H1 (cell line): ENCODE results near the gene ADD1. TPM values are rescaled to one million over a fixed set of nuclear protein-coding genes. Genes with fewer than 3 reads are reported as not detected.

Experiments used
- CTCF ChIA-PET: fragments of 300-600 bp; sonication (Branson Sonifier 250); formaldehyde crosslinking; loops from one replicate; lab custom pipeline; 2021; ENCODE audit not compliant: partially characterized antibody; lab: Charles Lee
- POLR2A ChIA-PET: fragments of 300-600 bp; sonication (Branson Sonifier 250); formaldehyde crosslinking; loops from one replicate; lab custom pipeline; 2021; ENCODE audit warnings: inconsistent platforms; ENCODE audit not compliant: partially characterized antibody; lab: Charles Lee
- DNase-seq, 2 experiments: peaks; one replicate each; pipeline versions ENCODE4 v3.0.0 to v3.0.0-alpha.2; 2010 to 2022; ENCODE audit warnings: low spot score in 2 of 2, low read depth in 1 of 2, mixed read lengths in 1 of 2
- FAIRE-seq: peaks from 2 replicates; lab custom pipeline; 2011; peaks lifted over from hg19 to GRCh38; lab: Jason Lieb, UNC
- H2AFZ ChIP-seq: 2 replicates; pipeline ENCODE4 v1.8.1; 2012; ENCODE audit warnings: low read length, inconsistent platforms
- H2AK5ac ChIP-seq: 2 replicates; pipeline ENCODE4 v1.6.1; 2013; ENCODE audit warnings: low read depth, low read length
- H2BK120ac ChIP-seq: replicated peaks from 2 replicates; pipeline ENCODE3; 2013; ENCODE audit warnings: low read depth, low read length, inconsistent platforms
- H2BK12ac ChIP-seq: 2 replicates; pipeline ENCODE4 v1.6.1; 2013; ENCODE audit warnings: low read depth, low read length
- H2BK15ac ChIP-seq: 2 replicates; pipeline ENCODE4 v1.6.1; 2013; ENCODE audit warnings: low read length
- H2BK20ac ChIP-seq: 2 replicates; pipeline ENCODE4 v1.6.1; 2013; ENCODE audit warnings: low read length
- H2BK5ac ChIP-seq: 2 replicates; pipeline ENCODE4 v1.6.1; 2013; ENCODE audit warnings: low read depth, low read length
- H3K14ac ChIP-seq: 2 replicates; pipeline ENCODE4 v1.6.1; 2013; ENCODE audit warnings: inconsistent platforms; ENCODE audit not compliant: insufficient read length
- H3K18ac ChIP-seq: 2 replicates; pipeline ENCODE4 v1.6.1; 2013; ENCODE audit warnings: low read length; ENCODE audit errors: extremely low read depth
- H3K23ac ChIP-seq: 2 replicates; pipeline ENCODE4 v1.6.1; 2013; ENCODE audit warnings: inconsistent platforms; ENCODE audit not compliant: insufficient read length
- H3K23me2 ChIP-seq: 2 replicates; pipeline ENCODE4 v1.6.1; 2013; ENCODE audit warnings: low read depth, low read length
- H3K27ac ChIP-seq: 2 replicates; pipeline ENCODE4 v1.6.1; 2011; ENCODE audit warnings: low read depth, low read length, inconsistent platforms
- H3K27me3 ChIP-seq, 4 experiments: replicated peaks in 1 of 4; 1 replicate in 1 of 4; 2 replicates in 3 of 4; pipeline versions ENCODE4 v1.6.1 to v1.8.1; 2011 to 2013; ENCODE audit warnings: low read length in 3 of 4, mild to moderate bottlenecking in 3 of 4, inconsistent platforms in 2 of 4, mixed read lengths in 2 of 4, moderate library complexity in 1 of 4; ENCODE audit not compliant: control insufficient read depth in 3 of 4, insufficient read depth in 3 of 4; ENCODE audit errors: extremely low read depth in 1 of 4
- H3K36me3 ChIP-seq, 4 experiments: 2 replicates each; pipeline versions ENCODE4 v1.6.1 to v1.8.1; 2011 to 2013; ENCODE audit warnings: mild to moderate bottlenecking in 4 of 4, low read length in 3 of 4, moderate library complexity in 2 of 4, control low read depth in 1 of 4, inconsistent platforms in 1 of 4; ENCODE audit not compliant: insufficient read depth in 4 of 4, control insufficient read depth in 2 of 4
- H3K4ac ChIP-seq: replicated peaks from 2 replicates; pipeline ENCODE3; 2013; ENCODE audit warnings: low read length, low read depth, mixed read lengths, inconsistent platforms; ENCODE audit not compliant: insufficient read length
- H3K4me1 ChIP-seq, 4 experiments: replicated peaks in 1 of 4; 1 replicate in 1 of 4; 2 replicates in 3 of 4; pipeline versions ENCODE4 v1.6.1 to v1.8.1; 2011 to 2013; ENCODE audit warnings: low read length in 3 of 4, inconsistent platforms in 2 of 4, mixed read lengths in 1 of 4; ENCODE audit not compliant: insufficient read depth in 4 of 4, control insufficient read depth in 3 of 4
- H3K4me2 ChIP-seq, 2 experiments: 2 replicates each; pipeline versions ENCODE4 v1.6.1 to v1.8.1; 2011 to 2013; ENCODE audit warnings: low read depth in 2 of 2, low read length in 2 of 2, control low read depth in 1 of 2, inconsistent platforms in 1 of 2, mild to moderate bottlenecking in 1 of 2; ENCODE audit not compliant: insufficient read depth in 1 of 2
- H3K4me3 ChIP-seq, 4 experiments: fragments of 200-600, 300-600 bp in 1 of 4; sonication (generic), shearing (Covaris generic), sonication (Bioruptor Twin) in 1 of 4; 2 replicates each; pipeline versions ENCODE4 v1.5.1 to v1.8.1; 2011 to 2016; ENCODE audit warnings: low read length in 4 of 4, low read depth in 3 of 4, control low read depth in 2 of 4, inconsistent platforms in 2 of 4, mild to moderate bottlenecking in 2 of 4, mixed read lengths in 1 of 4, moderate library complexity in 1 of 4; ENCODE audit not compliant: insufficient read depth in 2 of 4; ENCODE audit errors: extremely low read depth in 1 of 4
- H3K56ac ChIP-seq: replicated peaks from 2 replicates; pipeline ENCODE3; 2013; ENCODE audit warnings: low read depth, mild to moderate bottlenecking, mixed read lengths, low read length, inconsistent platforms; ENCODE audit not compliant: insufficient read length
- H3K79me1 ChIP-seq: 2 replicates; pipeline ENCODE4 v1.6.1; 2013; ENCODE audit warnings: low read depth, low read length, control low read depth
- H3K79me2 ChIP-seq, 2 experiments: 2 replicates each; pipeline versions ENCODE4 v1.6.1 to v1.8.1; 2012 to 2013; ENCODE audit warnings: low read length in 2 of 2, mild to moderate bottlenecking in 2 of 2, inconsistent platforms in 1 of 2; ENCODE audit not compliant: insufficient read depth in 2 of 2, control insufficient read depth in 1 of 2
- H3K9ac ChIP-seq, 4 experiments: replicated peaks in 1 of 4; 1 replicate in 1 of 4; 2 replicates in 3 of 4; pipeline versions ENCODE4 v1.6.1 to v1.8.1; 2011 to 2013; ENCODE audit warnings: low read depth in 3 of 4, low read length in 3 of 4, control low read depth in 2 of 4, mild to moderate bottlenecking in 2 of 4, moderate library complexity in 2 of 4, inconsistent platforms in 1 of 4; ENCODE audit errors: extremely low read depth in 1 of 4
- H3K9me3 ChIP-seq, 2 experiments: 2 replicates each; pipeline versions ENCODE4 v1.6.1 to v1.8.1; 2012 to 2013; ENCODE audit warnings: mild to moderate bottlenecking in 2 of 2, moderate library complexity in 2 of 2, control low read depth in 1 of 2, inconsistent platforms in 1 of 2, low read depth in 1 of 2, low read length in 1 of 2, mixed read lengths in 1 of 2; ENCODE audit not compliant: insufficient read depth in 2 of 2
- H4K20me1 ChIP-seq, 2 experiments: replicated peaks in 1 of 2; 2 replicates each; pipeline versions ENCODE3 to v1.8.1; 2011 to 2013; ENCODE audit warnings: inconsistent platforms in 2 of 2, low read length in 2 of 2, mild to moderate bottlenecking in 1 of 2; ENCODE audit not compliant: insufficient read depth in 2 of 2, control insufficient read depth in 1 of 2
- H4K5ac ChIP-seq: 2 replicates; pipeline ENCODE4 v1.6.1; 2013; ENCODE audit warnings: low read length, low read depth, mixed read lengths, inconsistent platforms; ENCODE audit not compliant: insufficient read length
- H4K8ac ChIP-seq: 2 replicates; pipeline ENCODE4 v1.8.0; 2013; ENCODE audit warnings: mild to moderate bottlenecking, moderate library complexity, low read length, inconsistent platforms; ENCODE audit not compliant: insufficient read depth; ENCODE audit errors: extremely low read depth
- H4K91ac ChIP-seq: replicated peaks from 2 replicates; pipeline ENCODE3; 2013; ENCODE audit warnings: low read length, mixed read lengths, inconsistent platforms; ENCODE audit not compliant: insufficient read length
- CTBP2 ChIP-seq: IDR thresholded peaks from 2 replicates; pipeline ENCODE4 v1.7.0; 2011; ENCODE audit warnings: borderline replicate concordance, mild to moderate bottlenecking, moderate library complexity, mixed read lengths, low read length; ENCODE audit not compliant: insufficient read depth, insufficient read length
- EGR1 ChIP-seq: IDR thresholded peaks from 2 replicates; pipeline ENCODE4 v1.6.1; 2011; ENCODE audit warnings: low read depth, low read length, borderline replicate concordance
- KDM5A ChIP-seq: fragments of 200-600 bp; IDR thresholded peaks from 2 replicates; pipeline ENCODE4 v1.7.1; 2012; ENCODE audit warnings: mild to moderate bottlenecking, low read length, inconsistent platforms, mixed read lengths
- USF2 ChIP-seq: IDR thresholded peaks from 2 replicates; pipeline ENCODE4 v1.6.1; 2011; ENCODE audit warnings: low read length, improper control_type of control experiment
- WGBS, 2 experiments: shearing (Covaris generic) in 1 of 2; methylation state at CpG; one replicate each; pipeline versions ENCODE4 v1.1.6 to v1.1.7; 2013 to 2015; ENCODE audit warnings: low lambda C conversion rate in 2 of 2, mixed read lengths in 2 of 2, inconsistent platforms in 1 of 2, low coverage in 1 of 2, missing lambda C conversion rate in 1 of 2; ENCODE audit not compliant: insufficient replicate concordance in 2 of 2, insufficient coverage in 1 of 2, insufficient read length in 1 of 2; ENCODE audit errors: extremely low coverage in 1 of 2, missing lambda C conversion rate in 1 of 2; 5-methylcytosine and 5-hydroxymethylcytosine counted together
- polyA plus RNA-seq, 7 experiments: library from polyadenylated mRNA; depleted of rRNA in 3 of 7; stranded (reverse) in 5 of 7; unstranded in 2 of 7; fragments of >200 nt in 5 of 7; fragments of 200-250 nt in 2 of 7; gene quantifications; 1 replicate in 5 of 7; 2 replicates in 1 of 7; 4 replicates in 1 of 7; pipeline versions ENCODE4 v1.2.1 to v1.2.3, GENCODE V29; 2011 to 2013; ENCODE audit warnings: missing spikeins in 2 of 7, mixed read lengths in 2 of 7
- total RNA-seq: library from RNA; stranded (reverse); fragmentation: NEBNext Ultra II Directional; extraction: Animal tissue kit (Norgen Biotek cat#: 25700); gene quantifications from 2 replicates; pipeline ENCODE4 v1.2.1, GENCODE V29; 2021

The ADD1 gene
- total and polyA plus RNA-seq, 2 of the 8 experiments (the other 6 are each of a cell fraction or from before 2014, with no cell fraction given): 113 to 143 TPM

GRCh38 chr4:2820216-2820982, 23.2 kb upstream of the ADD1 start:
- Histone ChIP-seq H3K79me2 (peaks cover 0 to 9% of the 10 kb centered on the region in 2 experiments; a peak in 1 of 4 replicates), H3K9ac (no peak overlapping the region), H2BK120ac (no peak overlapping the region), H2BK12ac (no peak overlapping the region), H3K18ac (no peak overlapping the region), H2BK15ac (no peak overlapping the region), H3K23ac (no peak overlapping the region), H3K4me1 (peaks cover 0 to 14% (median 9%) of the 10 kb centered on the region in 4 experiments; a peak in 5 of 7 replicates), H3K27me3 (peaks cover 0 to 7% (median 0%) of the 10 kb centered on the region in 4 experiments; a peak in 2 of 7 replicates), H4K91ac (peak overlapping the region; percentile 72), H3K14ac (no peak overlapping the region), H2BK5ac (0 out of 2 replicates have a peak overlapping the region, but pooled peaks have one; percentile 20), H3K4me3 (no peak overlapping the region), H2AFZ (no peak overlapping the region), H4K20me1 (peaks cover 0 to 14% of the 10 kb centered on the region in 2 experiments), H4K8ac (peak overlapping the region; percentile 18; the same call in 1 of the 2 replicates), H3K4ac (no peak overlapping the region), H2BK20ac (no peak overlapping the region), H3K36me3 (peaks cover 0 to 28% (median 21%) of the 10 kb centered on the region in 4 experiments; a peak in 5 of 8 replicates), H3K79me1 (peaks cover 11% of the 10 kb centered on the region), H4K5ac (no peak overlapping the region), H3K56ac (no peak overlapping the region), H3K9me3 (no peaks in the 10 kb centered on the region), H3K27ac (no peak overlapping the region), H2AK5ac (no peak overlapping the region), H3K4me2 (no peak overlapping the region), H3K23me2 (peaks cover 3% of the 10 kb centered on the region; the same call in 1 of the 2 replicates)
- ChIA-PET CTCF (interaction anchor here (0.8 to 2.4 kb wide), 6 partner anchors 9 to 115 kb away, joined by 3 to 10 read pairs (median 4); no protein-coding TSS in a partner anchor), POLR2A (interaction anchor here (1.1 to 6.0 kb wide), 7 partner anchors 17 to 115 kb away, joined by 3 to 75 read pairs (median 25); partner anchors contain the start of gene TNIP2)
- DNase-seq (no peak), FAIRE-seq (no peak)
- WGBS, 2 experiments: 90% methylated on average over 12 of the region's 13 CpGs; no CpG with 5 or more reads in 1 of the 2 experiments
- TF ChIP-seq CTBP2: no peak
- no peak for TF ChIP-seq EGR1
- TF ChIP-seq USF2: no peak
- TF ChIP-seq KDM5A: no peak
